ENCODE results near the gene GIGYF1. TPM values are rescaled to one million over a fixed set of nuclear protein-coding genes. Genes with fewer than 3 reads are reported as not detected.
A peak's percentile ranks its signal among the peaks of the same experiment; 100 is the strongest.
"Not testable (repeated sequence)": the region's sequence is repeated elsewhere in the genome, so short reads cannot be mapped to it uniquely, and the experiment has no call there.

GIGYF1 gene
- polyA plus RNA-seq, 1 donor from 2014 or later: 28.3 TPM

- peak overlapping the region; percentile 80 for H2AFZ ChIP-seq (ENCODE audit: low read depth, low read length)
- H3K9me2 ChIP-seq (ENCODE audit: insufficient read depth, low read length): no peaks in the 10 kb centered on the region
- no peaks in the 10 kb centered on the region for H3K36me3 ChIP-seq (ENCODE audit: insufficient read depth, low read length)
- no peaks in the 10 kb centered on the region for H3F3A ChIP-seq (ENCODE audit: insufficient read depth, low read length, poor library complexity, severe bottlenecking)
- H3K9ac ChIP-seq (ENCODE audit: low read length): peak overlapping the region; percentile 91
- peak overlapping the region; percentile 87 for H3K4me3 ChIP-seq (ENCODE audit: low read length)
- TF ChIP-seq RAD21 (conservative IDR thresholded peaks at IDR 0.05): peak; percentile 83
- TF ChIP-seq SMC3 (conservative IDR thresholded peaks at IDR 0.05; ENCODE audit: poor library complexity): peak; percentile 96
- TF ChIP-seq EZH2 (IDR thresholded peaks at IDR 0.05; ENCODE audit: borderline replicate concordance, insufficient read depth, low read length, poor library complexity, severe bottlenecking): no peak
- no peak for TF ChIP-seq REST (IDR thresholded peaks at IDR 0.05; ENCODE audit: borderline replicate concordance)
- TF ChIP-seq CTCF (IDR thresholded peaks at IDR 0.05; ENCODE audit: poor library complexity, severe bottlenecking): peak; percentile 95
- H4K20me1 ChIP-seq (ENCODE audit: insufficient read depth): no peaks in the 10 kb centered on the region
- peaks cover 14% of the 10 kb centered on the region for H3K79me2 ChIP-seq (replicated peaks; ENCODE audit: insufficient read depth, low read length)
- H3K4me2 ChIP-seq (ENCODE audit: low read length): peak overlapping the region; percentile 72
- H3K9me3 ChIP-seq (ENCODE audit: low read length): no peaks in the 10 kb centered on the region
- no peaks in the 10 kb centered on the region for H3K27me3 ChIP-seq (ENCODE audit: insufficient read depth, low read depth, low read length)
- peak overlapping the region; percentile 82 for H3K27ac ChIP-seq (ENCODE audit: low read length)
Observed at GRCh38 chr7:100705320-100705752, 11.3 kb upstream of the GIGYF1 start.

GRCh38 chr7:100701089-100701488 lies 7.0 kb upstream of the GIGYF1 start:
- H3K4me3 ChIP-seq (ENCODE audit: low read length); H2AFZ ChIP-seq (ENCODE audit: low read depth, low read length); H3K27me3 ChIP-seq (ENCODE audit: insufficient read depth, low read depth, low read length); H3F3A ChIP-seq (ENCODE audit: insufficient read depth, low read length, poor library complexity, severe bottlenecking); H3K9ac ChIP-seq (ENCODE audit: low read length); H3K4me2 ChIP-seq (ENCODE audit: low read length); H3K9me3 ChIP-seq (ENCODE audit: low read length); H3K9me2 ChIP-seq (ENCODE audit: insufficient read depth, low read length); H3K27ac ChIP-seq (ENCODE audit: low read length); H3K79me2 ChIP-seq (replicated peaks; ENCODE audit: insufficient read depth, low read length); H4K20me1 ChIP-seq (ENCODE audit: insufficient read depth); H3K36me3 ChIP-seq (ENCODE audit: insufficient read depth, low read length): not testable (repeated sequence)

GRCh38 chr7:100699018-100699417 lies 5.0 kb upstream of the GIGYF1 start:
- Histone ChIP-seq H3F3A (ENCODE audit: insufficient read depth, low read length, poor library complexity, severe bottlenecking) (no peaks in the 10 kb centered on the region), H2AFZ (ENCODE audit: low read depth, low read length) (no peak overlapping the region), H3K4me2 (ENCODE audit: low read length) (no peak overlapping the region), H3K36me3 (ENCODE audit: insufficient read depth, low read length) (no peaks in the 10 kb centered on the region), H4K20me1 (ENCODE audit: insufficient read depth) (no peaks in the 10 kb centered on the region), H3K9me2 (ENCODE audit: insufficient read depth, low read length) (no peaks in the 10 kb centered on the region), H3K9me3 (ENCODE audit: low read length) (no peaks in the 10 kb centered on the region), H3K27me3 (ENCODE audit: insufficient read depth, low read depth, low read length) (no peaks in the 10 kb centered on the region), H3K4me3 (ENCODE audit: low read length) (no peak overlapping the region), H3K27ac (ENCODE audit: low read length) (no peak overlapping the region), H3K79me2 (replicated peaks; ENCODE audit: insufficient read depth, low read length) (no peaks in the 10 kb centered on the region), H3K9ac (ENCODE audit: low read length) (no peak overlapping the region)
- no peak for TF ChIP-seq EP300 (conservative IDR thresholded peaks at IDR 0.05; ENCODE audit: poor library complexity, severe bottlenecking)
